Measurements from ENCODE around the gene TMEM215. TPM values are rescaled to one million over a fixed set of nuclear protein-coding genes. Genes with fewer than 3 reads are reported as not detected.

TMEM215 gene
- total and polyA plus RNA-seq, 2 experiments from 2014 or later, result 0.79 to 1.2 TPM

DNA sequence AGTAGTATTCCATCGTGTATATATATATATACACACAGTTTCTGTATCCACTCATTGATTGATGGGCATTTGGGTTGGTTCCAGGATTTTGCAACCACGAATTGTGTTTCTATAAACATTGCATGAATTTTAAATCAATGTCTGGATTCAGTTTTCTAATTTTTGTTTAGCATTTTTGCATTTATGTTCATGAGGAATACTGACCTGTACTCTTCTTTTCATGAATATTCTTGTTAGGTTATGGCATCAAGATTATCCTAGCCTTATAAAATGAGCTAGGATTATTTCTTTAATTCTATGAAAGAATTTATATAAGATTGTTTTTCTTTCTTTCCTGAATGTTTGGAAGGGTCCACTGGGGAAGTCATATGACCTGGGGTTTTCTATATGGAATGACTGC, 35.3 kb upstream of the TMEM215 start:
- DNase-seq (ENCODE audit: low spot score) (no peak), ATAC-seq (no peak)
- no peaks in the 10 kb centered on the region for H4K20me1 ChIP-seq (replicated peaks; ENCODE audit: insufficient read depth)
- peaks cover 4% of the 10 kb centered on the region for H3K27me3 Mint-ChIP-seq (ENCODE audit: insufficient read depth, low read depth, poor library complexity)
- no peaks in the 10 kb centered on the region for H3F3A ChIP-seq (replicated peaks; ENCODE audit: low read depth)
- H3K4me1 Mint-ChIP-seq, result peaks cover 5% of the 10 kb centered on the region
- H3K4me3 Mint-ChIP-seq, result no peak overlapping the region
- H3K27ac ChIP-seq (ENCODE audit: low read depth), result no peak overlapping the region
- no peaks in the 10 kb centered on the region for H3K36me3 Mint-ChIP-seq (ENCODE audit: low read depth)
- no peaks in the 10 kb centered on the region for H3K4me1 ChIP-seq (ENCODE audit: insufficient read depth)
- H3K79me2 ChIP-seq (replicated peaks; ENCODE audit: insufficient read depth), result no peaks in the 10 kb centered on the region
- peaks cover 6% of the 10 kb centered on the region; the same call in 2 of the 3 replicates for H3K9me3 Mint-ChIP-seq
- no peaks in the 10 kb centered on the region for H3K27me3 ChIP-seq (ENCODE audit: insufficient read depth)
- no peak overlapping the region for H3K4me3 ChIP-seq
- H2AFZ ChIP-seq, result no peak overlapping the region
- H3K36me3 ChIP-seq (ENCODE audit: insufficient read depth), result no peaks in the 10 kb centered on the region
- H3K4me2 ChIP-seq, result no peak overlapping the region
- H3K27ac Mint-ChIP-seq, result no peak overlapping the region
- 0 out of 2 replicates have a peak, but pooled peaks cover 5% of the 10 kb centered on the region for H3K9me2 ChIP-seq (ENCODE audit: insufficient read depth)
- TF ChIP-seq ZNF114 (CRISPR knock-in tag; IDR thresholded peaks at IDR 0.05), result no peak
- no peak for TF ChIP-seq EZH2 (IDR thresholded peaks at IDR 0.05; ENCODE audit: low read depth, unreplicated experiment)
- TF ChIP-seq REST (IDR thresholded peaks at IDR 0.05; ENCODE audit: unreplicated experiment), result no peak
- no peak for TF ChIP-seq JUNB (IDR thresholded peaks at IDR 0.05; ENCODE audit: unreplicated experiment)
- no peak for TF ChIP-seq ZNF462 (CRISPR knock-in tag; IDR thresholded peaks at IDR 0.05)
- TF ChIP-seq ETS1 (IDR thresholded peaks at IDR 0.05), result no peak
- no peak for TF ChIP-seq CREB1 (CRISPR knock-in tag; IDR thresholded peaks at IDR 0.05; ENCODE audit: low read depth)
- TF ChIP-seq NANOG (IDR thresholded peaks at IDR 0.05; ENCODE audit: borderline replicate concordance), result no peak
- no peak for TF ChIP-seq ZNF331 (CRISPR knock-in tag; IDR thresholded peaks at IDR 0.05; ENCODE audit: low read depth)
- no peak for TF ChIP-seq POLR2AphosphoS5 (IDR thresholded peaks at IDR 0.05; ENCODE audit: low read depth)

Measured in GM23338 (cell line).